HG03175 (cell line): ENCODE results near the gene OR1I1.

ENCODE experiments used
- ATAC-seq: cut with Tn5 transposase; IDR thresholded peaks from one replicate; pipeline ENCODE4 v1.9.1; 2021; ENCODE audit warnings: mild to moderate bottlenecking, moderate library complexity; ENCODE audit not compliant: unreplicated experiment

OR1I1 gene

GRCh38 chr19:15116856-15117255, 34.8 kb downstream of the OR1I1 start:
- ATAC-seq = no peak

- no peak for ATAC-seq
Measured at GRCh38 chr19:15118248-15118647, 36.2 kb downstream of the OR1I1 start.

GRCh38 chr19:15118789-15119494, 36.9 kb downstream of the OR1I1 start:
- ATAC-seq = no peak

GRCh38 chr19:15120135-15121026, 38.4 kb downstream of the OR1I1 start:
- no peak for ATAC-seq

- ATAC-seq = no peak
Measured at GRCh38 chr19:15122331-15123030, 40.5 kb downstream of the OR1I1 start.

GRCh38 chr19:15123031-15123890, 41.2 kb downstream of the OR1I1 start:
- no peak for ATAC-seq

- no peak for ATAC-seq
Measured at GRCh38 chr19:15123900-15124299, 41.9 kb downstream of the OR1I1 start.

- ATAC-seq = no peak
Measured at GRCh38 chr19:15124572-15125231, 42.7 kb downstream of the OR1I1 start.

- ATAC-seq = peak; percentile 88
Measured at GRCh38 chr19:15125232-15126067, 43.4 kb downstream of the OR1I1 start.

GRCh38 chr19:15126131-15126910, 44.3 kb downstream of the OR1I1 start:
- no peak for ATAC-seq

GRCh38 chr19:15128162-15128770, 46.3 kb downstream of the OR1I1 start:
- ATAC-seq = no peak

- ATAC-seq = no peak
Measured at GRCh38 chr19:15129856-15130585, 48.0 kb downstream of the OR1I1 start.

- ATAC-seq = no peak
Measured at GRCh38 chr19:15136234-15136954, 54.4 kb downstream of the OR1I1 start.

GRCh38 chr19:15137777-15138176, 55.8 kb downstream of the OR1I1 start:
- no peak for ATAC-seq

- no peak for ATAC-seq
Measured at GRCh38 chr19:15138427-15138826, 56.4 kb downstream of the OR1I1 start.

GRCh38 chr19:15141143-15141542, 59.1 kb downstream of the OR1I1 start:
- ATAC-seq = no peak

GRCh38 chr19:15142313-15142712, 60.3 kb downstream of the OR1I1 start:
- ATAC-seq = no peak
